LoVo (cell line): Measurements from ENCODE around the gene ZNF319.

ENCODE experiments used
- DNase-seq: peaks from one replicate; pipeline ENCODE4 v3.0.0-alpha.2; 2016; ENCODE audit warnings: low spot score

ZNF319 gene

GRCh38 chr16:58036943-58037342, 36.5 kb upstream of the ZNF319 start:
- no peak for DNase-seq

- no peak for DNase-seq
Observed at GRCh38 chr16:58035356-58036170, 35.1 kb upstream of the ZNF319 start.

- no peak for DNase-seq
Observed at GRCh38 chr16:58034774-58035173, 34.3 kb upstream of the ZNF319 start.

- DNase-seq: no peak
Observed at GRCh38 chr16:58034128-58034685, 33.7 kb upstream of the ZNF319 start.

- no peak for DNase-seq
Observed at GRCh38 chr16:58032710-58033293, 32.3 kb upstream of the ZNF319 start.

GRCh38 chr16:58031016-58031800, 30.7 kb upstream of the ZNF319 start:
- DNase-seq: no peak

- DNase-seq: no peak
Observed at GRCh38 chr16:58030136-58030840, 29.8 kb upstream of the ZNF319 start.

- no peak for DNase-seq
Observed at GRCh38 chr16:58029410-58029809, 28.9 kb upstream of the ZNF319 start.

- DNase-seq: no peak
Observed at GRCh38 chr16:58028541-58029070, 28.1 kb upstream of the ZNF319 start.

- no peak for DNase-seq
Observed at GRCh38 chr16:58027916-58028455, 27.5 kb upstream of the ZNF319 start.

GRCh38 chr16:58027161-58027915, 26.9 kb upstream of the ZNF319 start:
- peak; percentile 37 for DNase-seq

GRCh38 chr16:58026705-58027160, 26.3 kb upstream of the ZNF319 start:
- no peak for DNase-seq

GRCh38 chr16:58026139-58026704, 25.8 kb upstream of the ZNF319 start:
- peak; percentile 34 for DNase-seq

- peak; percentile 93 for DNase-seq
Observed at GRCh38 chr16:58025351-58026138, 25.1 kb upstream of the ZNF319 start, which contains the start of gene MMP15. Gene MMP15 (plus strand): TSS chr16:58025754. CDS start chr16:58026351, 597 bp downstream.

GRCh38 chr16:58024486-58025350, 24.2 kb upstream of the ZNF319 start:
- DNase-seq: peak; percentile 85

- DNase-seq: no peak
Observed at GRCh38 chr16:58022601-58023371, 22.3 kb upstream of the ZNF319 start.
